Osteoblast (primary cell): ENCODE data around the gene CLPTM1L. TPM values are rescaled to one million over a fixed set of nuclear protein-coding genes. Genes with fewer than 3 reads are reported as not detected.
A peak's percentile ranks its signal among the peaks of the same experiment; 100 is the strongest.

Experiments
- DNase-seq: peaks from one replicate; pipeline ENCODE4 v3.0.0; 2011; ENCODE audit warnings: low spot score, mixed read lengths; ENCODE audit not compliant: insufficient read length; ENCODE audit errors: missing footprints
- H2AFZ ChIP-seq: 2 replicates; pipeline ENCODE4 v1.6.0; 2011; ENCODE audit warnings: mild to moderate bottlenecking, low read length
- H3K27ac ChIP-seq: 2 replicates; pipeline ENCODE4 v1.5.1; 2011; ENCODE audit warnings: mild to moderate bottlenecking, low read depth, low read length, moderate library complexity
- H3K27me3 ChIP-seq: 2 replicates; pipeline ENCODE4 v1.6.0; 2012; ENCODE audit warnings: mild to moderate bottlenecking, control low read depth, inconsistent platforms, low read length, moderate library complexity; ENCODE audit not compliant: insufficient read depth
- H3K36me3 ChIP-seq: 2 replicates; pipeline ENCODE4 v1.5.1; 2011; ENCODE audit warnings: mild to moderate bottlenecking, low read length, control low read depth, moderate library complexity; ENCODE audit not compliant: insufficient read depth
- H3K4me1 ChIP-seq: 2 replicates; pipeline ENCODE4 v1.5.1; 2011; ENCODE audit warnings: mild to moderate bottlenecking, low read length, control low read depth, moderate library complexity; ENCODE audit not compliant: insufficient read depth
- H3K4me2 ChIP-seq: 2 replicates; pipeline ENCODE4 v1.6.0; 2011; ENCODE audit warnings: mild to moderate bottlenecking, low read length; ENCODE audit not compliant: insufficient read depth
- H3K4me3 ChIP-seq: fragments of 200-600 bp; sonication (generic); 3 replicates; pipeline ENCODE4 v1.5.1; 2012; ENCODE audit warnings: mild to moderate bottlenecking, low read length, inconsistent platforms; ENCODE audit not compliant: insufficient read depth
- H3K79me2 ChIP-seq: 2 replicates; pipeline ENCODE4 v1.6.0; 2012; ENCODE audit warnings: mild to moderate bottlenecking, low read length, control low read depth, inconsistent platforms; ENCODE audit not compliant: insufficient read depth
- H3K9me3 ChIP-seq: 2 replicates; pipeline ENCODE4 v1.5.1; 2011; ENCODE audit warnings: low read depth, low read length, control low read depth
- H4K20me1 ChIP-seq: 2 replicates; pipeline ENCODE4 v1.6.0; 2012; ENCODE audit warnings: mild to moderate bottlenecking, low read length, control low read depth; ENCODE audit not compliant: insufficient read depth
- total RNA-seq: library from RNA; depleted of rRNA; stranded (reverse); fragments of >200 nt; gene quantifications from 2 replicates; pipeline ENCODE4 v1.2.3, GENCODE V29; 2012
- TF ChIP-seq, protein P1 (sequence below): IDR thresholded peaks from 2 replicates; pipeline ENCODE4 v1.5.1; 2011; ENCODE audit warnings: mild to moderate bottlenecking, low read depth, low read length, moderate library complexity; ENCODE audit errors: extremely low read depth

CLPTM1L gene
- total RNA-seq, 1 donor = 139 TPM

DNA sequence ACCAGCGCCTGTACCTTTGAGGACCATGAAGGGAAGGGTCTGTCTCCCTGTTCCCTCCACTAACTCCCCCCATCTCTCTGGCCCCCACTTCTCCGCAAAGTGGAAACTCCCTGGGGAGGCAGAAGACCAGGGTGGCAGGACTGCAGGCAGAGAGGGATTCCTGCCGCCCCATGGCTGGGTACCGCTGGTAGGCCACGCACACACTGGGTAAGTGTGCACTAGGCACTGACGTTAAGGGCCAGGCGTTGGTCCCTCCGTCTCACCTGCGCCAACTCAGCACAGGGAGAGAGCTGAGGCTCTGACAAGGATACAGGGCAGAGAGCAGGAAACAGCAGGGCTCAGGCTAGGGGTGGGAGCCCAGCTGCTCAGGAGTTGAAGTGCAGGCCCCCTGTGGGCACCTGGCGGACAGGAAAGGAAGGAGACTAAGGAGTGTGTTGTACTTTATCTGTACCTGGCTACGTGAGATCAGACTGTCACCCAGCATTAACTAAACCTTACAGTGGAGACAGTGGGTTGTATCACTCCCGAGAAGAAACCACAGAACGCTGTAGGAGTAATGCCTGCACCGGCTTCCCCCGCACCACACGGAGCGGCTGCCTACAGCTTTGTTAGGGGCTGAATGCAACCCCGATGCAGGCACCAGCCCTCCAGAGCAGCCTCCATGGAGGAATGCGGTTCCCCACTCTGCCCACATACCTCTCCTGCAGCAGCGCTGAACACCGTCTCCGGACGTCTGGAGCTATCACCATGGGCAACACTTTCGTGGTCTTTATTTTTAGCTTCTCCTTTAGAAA, 34.2 kb upstream of the CLPTM1L start:
- Histone ChIP-seq H3K27me3 (peaks cover 20% of the 10 kb centered on the region), H4K20me1 (no peaks in the 10 kb centered on the region), H2AFZ (no peak overlapping the region), H3K4me3 (no peak overlapping the region), H3K9me3 (no peaks in the 10 kb centered on the region), H3K36me3 (no peaks in the 10 kb centered on the region), H3K79me2 (no peaks in the 10 kb centered on the region), H3K4me1 (no peaks in the 10 kb centered on the region), H3K4me2 (no peak overlapping the region), H3K27ac (no peak overlapping the region)
- DNase-seq = peak; percentile 52
- TF ChIP-seq, protein P1, sequence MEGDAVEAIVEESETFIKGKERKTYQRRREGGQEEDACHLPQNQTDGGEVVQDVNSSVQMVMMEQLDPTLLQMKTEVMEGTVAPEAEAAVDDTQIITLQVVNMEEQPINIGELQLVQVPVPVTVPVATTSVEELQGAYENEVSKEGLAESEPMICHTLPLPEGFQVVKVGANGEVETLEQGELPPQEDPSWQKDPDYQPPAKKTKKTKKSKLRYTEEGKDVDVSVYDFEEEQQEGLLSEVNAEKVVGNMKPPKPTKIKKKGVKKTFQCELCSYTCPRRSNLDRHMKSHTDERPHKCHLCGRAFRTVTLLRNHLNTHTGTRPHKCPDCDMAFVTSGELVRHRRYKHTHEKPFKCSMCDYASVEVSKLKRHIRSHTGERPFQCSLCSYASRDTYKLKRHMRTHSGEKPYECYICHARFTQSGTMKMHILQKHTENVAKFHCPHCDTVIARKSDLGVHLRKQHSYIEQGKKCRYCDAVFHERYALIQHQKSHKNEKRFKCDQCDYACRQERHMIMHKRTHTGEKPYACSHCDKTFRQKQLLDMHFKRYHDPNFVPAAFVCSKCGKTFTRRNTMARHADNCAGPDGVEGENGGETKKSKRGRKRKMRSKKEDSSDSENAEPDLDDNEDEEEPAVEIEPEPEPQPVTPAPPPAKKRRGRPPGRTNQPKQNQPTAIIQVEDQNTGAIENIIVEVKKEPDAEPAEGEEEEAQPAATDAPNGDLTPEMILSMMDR = no peak

DNA sequence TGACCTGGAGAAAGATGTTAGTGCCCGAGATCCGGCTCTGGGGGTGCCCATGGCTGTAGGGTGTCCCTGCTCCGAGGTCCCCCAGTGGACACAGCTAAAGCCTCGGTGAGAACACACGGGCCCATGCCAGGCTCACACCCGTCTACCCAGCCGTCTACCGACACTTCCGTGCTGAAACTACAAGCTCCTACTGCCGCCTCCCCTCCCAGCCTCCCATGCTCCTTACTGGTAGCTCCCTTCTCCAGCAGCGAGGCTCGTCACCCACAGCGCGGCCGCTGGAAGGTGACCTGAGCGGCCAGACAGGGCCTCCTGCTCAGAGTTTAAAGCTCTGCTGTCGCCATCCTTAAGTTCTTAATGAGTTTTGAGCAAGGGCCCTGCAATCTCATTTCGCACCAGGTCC, 33.2 kb upstream of the CLPTM1L start:
- Histone ChIP-seq H3K4me2 (no peak overlapping the region), H4K20me1 (no peaks in the 10 kb centered on the region), H3K4me3 (no peak overlapping the region), H3K79me2 (no peaks in the 10 kb centered on the region), H3K27me3 (peaks cover 20% of the 10 kb centered on the region), H3K9me3 (no peaks in the 10 kb centered on the region), H3K27ac (no peak overlapping the region), H3K4me1 (no peaks in the 10 kb centered on the region), H3K36me3 (no peaks in the 10 kb centered on the region), H2AFZ (no peak overlapping the region)
- DNase-seq = peak; percentile 5
- TF ChIP-seq, protein P1 = no peak

DNA sequence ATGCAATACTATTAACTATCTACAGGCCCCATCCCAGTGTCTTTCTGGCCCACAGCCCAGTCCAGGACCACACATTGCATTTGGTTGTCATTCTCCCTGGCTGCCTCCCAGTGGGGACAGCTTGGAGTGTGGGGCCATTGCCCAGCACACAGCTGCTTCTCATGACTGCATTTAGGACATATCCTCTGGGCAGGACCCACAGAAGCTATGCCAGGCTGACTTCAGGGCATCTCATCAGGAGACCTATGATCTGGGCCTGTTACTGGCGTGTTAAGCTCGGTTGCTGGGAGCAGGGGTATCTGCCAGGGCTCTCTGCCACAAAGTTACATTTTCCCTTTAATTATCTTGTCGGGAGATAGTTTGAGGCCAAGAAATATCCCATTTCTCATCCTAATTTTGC, 32.1 kb upstream of the CLPTM1L start:
- DNase-seq = peak; percentile 55
- Histone ChIP-seq H3K9me3 (no peaks in the 10 kb centered on the region), H3K36me3 (no peaks in the 10 kb centered on the region), H3K27ac (no peak overlapping the region), H3K27me3 (peaks cover 20% of the 10 kb centered on the region), H2AFZ (no peak overlapping the region), H3K79me2 (no peaks in the 10 kb centered on the region), H3K4me2 (no peak overlapping the region), H4K20me1 (no peaks in the 10 kb centered on the region), H3K4me3 (no peak overlapping the region), H3K4me1 (no peaks in the 10 kb centered on the region)
- TF ChIP-seq, protein P1 = no peak

DNA sequence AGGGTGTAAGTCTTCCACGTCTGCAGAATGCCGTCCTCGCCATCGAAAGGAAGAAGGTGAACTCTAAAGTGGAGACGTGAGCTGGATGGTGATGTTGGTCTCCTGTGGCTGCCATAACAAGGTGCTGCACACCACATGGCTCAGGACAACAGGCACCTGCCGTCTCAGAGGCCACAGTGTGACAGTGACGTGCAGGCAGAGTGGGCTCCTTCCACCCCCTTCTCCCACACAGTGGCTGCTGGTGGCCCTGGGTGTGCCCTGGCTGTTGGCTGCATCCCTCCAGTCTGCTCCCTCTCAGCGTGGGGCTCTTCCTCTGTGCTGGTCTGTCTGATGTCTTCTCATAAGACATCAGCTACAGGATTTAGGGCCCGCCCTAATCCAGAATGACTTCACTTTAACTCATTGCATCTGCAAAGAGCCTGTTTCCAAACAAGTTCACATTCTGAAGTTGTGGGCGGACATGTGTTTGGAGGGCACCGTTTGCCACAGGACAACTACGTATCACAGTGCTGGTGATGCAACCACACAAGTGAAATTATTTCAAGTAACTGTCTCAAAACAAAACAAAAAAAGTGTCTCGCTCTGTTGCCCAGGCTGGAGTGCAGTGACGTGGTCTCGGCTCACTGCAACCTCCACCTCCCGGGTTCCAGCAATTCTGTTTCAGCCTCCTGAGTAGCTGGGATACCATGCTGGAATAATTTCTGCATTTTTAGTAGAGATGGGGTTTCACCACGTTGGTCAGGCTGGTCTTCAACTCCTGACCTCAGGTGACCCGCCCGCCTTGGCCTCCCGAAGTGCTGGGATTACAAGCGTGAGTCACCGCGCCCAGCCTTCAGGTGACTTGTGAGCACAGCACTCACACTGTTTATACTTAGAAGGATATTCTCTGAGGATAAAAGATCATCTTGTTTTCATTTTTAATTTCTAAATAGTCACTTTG, 31.2 kb upstream of the CLPTM1L start:
- no peaks in the 10 kb centered on the region for H4K20me1 ChIP-seq
- no peaks in the 10 kb centered on the region for H3K36me3 ChIP-seq
- H3K27me3 ChIP-seq = peaks cover 28% of the 10 kb centered on the region
- TF ChIP-seq, protein P1 = no peak
- H3K9me3 ChIP-seq = no peaks in the 10 kb centered on the region
- no peaks in the 10 kb centered on the region for H3K4me1 ChIP-seq
- DNase-seq = peak; percentile 82
- no peak overlapping the region for H3K4me2 ChIP-seq
- no peaks in the 10 kb centered on the region for H3K79me2 ChIP-seq
- H3K27ac ChIP-seq = no peak overlapping the region
- no peak overlapping the region for H3K4me3 ChIP-seq
- no peak overlapping the region for H2AFZ ChIP-seq
